Type B pancreatic cell (in vitro differentiated cells): Measurements from ENCODE around the gene USP37. TPM values are rescaled to one million over a fixed set of nuclear protein-coding genes. Genes with fewer than 3 reads are reported as not detected.

Source experiments
- DNase-seq: peaks from one replicate; pipeline ENCODE4 v3.0.0; 2021; ENCODE audit warnings: mixed read lengths; ENCODE audit not compliant: unreplicated experiment; ENCODE audit errors: extremely low spot score
- H3K27ac Mint-ChIP-seq: 2 replicates; pipeline ENCODE4 v1.8.0; 2021; ENCODE audit warnings: mild to moderate bottlenecking, mixed read lengths
- H3K27me3 Mint-ChIP-seq: 2 replicates; pipeline ENCODE4 v1.8.0; 2021; ENCODE audit warnings: mixed read lengths
- H3K36me3 Mint-ChIP-seq: 2 replicates; pipeline ENCODE4 v1.8.0; 2021; ENCODE audit warnings: mixed read lengths
- H3K4me1 Mint-ChIP-seq: one replicate; pipeline ENCODE4 v1.8.0; 2021; ENCODE audit warnings: mixed read lengths; ENCODE audit not compliant: unreplicated experiment
- H3K4me3 Mint-ChIP-seq: 2 replicates; pipeline ENCODE4 v1.8.0; 2021; ENCODE audit warnings: mild to moderate bottlenecking, mixed read lengths
- H3K9me3 Mint-ChIP-seq: 2 replicates; pipeline ENCODE4 v1.8.0; 2021; ENCODE audit warnings: mixed read lengths
- total RNA-seq: library from RNA; stranded (reverse); gene quantifications from 2 replicates; pipeline ENCODE4 v1.2.1, GENCODE V29; 2021; ENCODE audit warnings: low replicate concordance
- TF ChIP-seq, protein P1 (sequence below): fragments of 200-600 bp; sonication (generic); conservative IDR thresholded peaks from 2 replicates; pipeline ENCODE4 v1.5.0; 2021; ENCODE audit warnings: antibody characterized with exemption, mild to moderate bottlenecking

USP37 gene
- total RNA-seq, 1 donor from 2014 or later, result 22.9 TPM

DNA sequence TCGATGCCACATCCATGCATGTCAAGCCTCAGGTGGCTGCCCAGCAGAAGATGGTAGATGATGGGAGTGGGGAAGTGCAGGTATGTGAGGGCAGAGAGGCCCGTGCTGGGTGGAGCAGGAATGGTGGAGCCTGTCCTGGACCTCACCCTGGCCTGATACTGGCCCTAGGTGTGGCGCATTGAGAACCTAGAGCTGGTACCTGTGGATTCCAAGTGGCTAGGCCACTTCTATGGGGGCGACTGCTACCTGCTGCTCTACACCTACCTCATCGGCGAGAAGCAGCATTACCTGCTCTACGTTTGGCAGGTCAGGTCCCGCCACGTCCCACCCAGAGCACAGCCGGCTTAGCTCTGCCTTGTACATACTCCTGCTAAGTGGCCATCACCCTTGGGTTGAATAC lies 136.3 kb downstream of the USP37 start:
- no peak overlapping the region for H3K4me3 Mint-ChIP-seq
- H3K27me3 Mint-ChIP-seq, result no peaks in the 10 kb centered on the region
- DNase-seq, result no peak
- no peaks in the 10 kb centered on the region for H3K36me3 Mint-ChIP-seq
- TF ChIP-seq, protein P1, sequence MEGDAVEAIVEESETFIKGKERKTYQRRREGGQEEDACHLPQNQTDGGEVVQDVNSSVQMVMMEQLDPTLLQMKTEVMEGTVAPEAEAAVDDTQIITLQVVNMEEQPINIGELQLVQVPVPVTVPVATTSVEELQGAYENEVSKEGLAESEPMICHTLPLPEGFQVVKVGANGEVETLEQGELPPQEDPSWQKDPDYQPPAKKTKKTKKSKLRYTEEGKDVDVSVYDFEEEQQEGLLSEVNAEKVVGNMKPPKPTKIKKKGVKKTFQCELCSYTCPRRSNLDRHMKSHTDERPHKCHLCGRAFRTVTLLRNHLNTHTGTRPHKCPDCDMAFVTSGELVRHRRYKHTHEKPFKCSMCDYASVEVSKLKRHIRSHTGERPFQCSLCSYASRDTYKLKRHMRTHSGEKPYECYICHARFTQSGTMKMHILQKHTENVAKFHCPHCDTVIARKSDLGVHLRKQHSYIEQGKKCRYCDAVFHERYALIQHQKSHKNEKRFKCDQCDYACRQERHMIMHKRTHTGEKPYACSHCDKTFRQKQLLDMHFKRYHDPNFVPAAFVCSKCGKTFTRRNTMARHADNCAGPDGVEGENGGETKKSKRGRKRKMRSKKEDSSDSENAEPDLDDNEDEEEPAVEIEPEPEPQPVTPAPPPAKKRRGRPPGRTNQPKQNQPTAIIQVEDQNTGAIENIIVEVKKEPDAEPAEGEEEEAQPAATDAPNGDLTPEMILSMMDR, result no peak
- no peaks in the 10 kb centered on the region for H3K9me3 Mint-ChIP-seq
- H3K27ac Mint-ChIP-seq, result no peak overlapping the region
- H3K4me1 Mint-ChIP-seq, result no peaks in the 10 kb centered on the region

DNA sequence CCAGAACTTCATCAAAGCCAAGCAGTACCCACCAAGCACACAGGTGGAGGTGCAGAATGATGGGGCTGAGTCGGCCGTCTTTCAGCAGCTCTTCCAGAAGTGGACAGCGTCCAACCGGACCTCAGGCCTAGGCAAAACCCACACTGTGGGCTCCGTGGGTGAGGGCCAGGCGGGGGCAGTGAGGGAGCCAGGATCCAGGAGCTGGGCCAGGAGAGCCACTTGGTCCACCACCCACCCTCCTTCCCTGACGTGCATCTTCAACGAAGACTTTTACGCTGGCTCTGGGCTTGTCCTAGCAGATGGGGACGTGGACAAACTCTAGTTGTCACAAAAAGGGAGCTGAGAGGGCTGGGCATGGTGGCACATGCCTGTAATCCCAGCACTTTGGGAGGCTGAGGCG lies 137.4 kb downstream of the USP37 start:
- H3K36me3 Mint-ChIP-seq, result no peaks in the 10 kb centered on the region
- H3K4me3 Mint-ChIP-seq, result no peak overlapping the region
- TF ChIP-seq, protein P1, result no peak
- H3K27ac Mint-ChIP-seq, result no peak overlapping the region
- H3K27me3 Mint-ChIP-seq, result no peaks in the 10 kb centered on the region
- H3K9me3 Mint-ChIP-seq, result no peaks in the 10 kb centered on the region
- no peaks in the 10 kb centered on the region for H3K4me1 Mint-ChIP-seq
- DNase-seq, result no peak

DNA sequence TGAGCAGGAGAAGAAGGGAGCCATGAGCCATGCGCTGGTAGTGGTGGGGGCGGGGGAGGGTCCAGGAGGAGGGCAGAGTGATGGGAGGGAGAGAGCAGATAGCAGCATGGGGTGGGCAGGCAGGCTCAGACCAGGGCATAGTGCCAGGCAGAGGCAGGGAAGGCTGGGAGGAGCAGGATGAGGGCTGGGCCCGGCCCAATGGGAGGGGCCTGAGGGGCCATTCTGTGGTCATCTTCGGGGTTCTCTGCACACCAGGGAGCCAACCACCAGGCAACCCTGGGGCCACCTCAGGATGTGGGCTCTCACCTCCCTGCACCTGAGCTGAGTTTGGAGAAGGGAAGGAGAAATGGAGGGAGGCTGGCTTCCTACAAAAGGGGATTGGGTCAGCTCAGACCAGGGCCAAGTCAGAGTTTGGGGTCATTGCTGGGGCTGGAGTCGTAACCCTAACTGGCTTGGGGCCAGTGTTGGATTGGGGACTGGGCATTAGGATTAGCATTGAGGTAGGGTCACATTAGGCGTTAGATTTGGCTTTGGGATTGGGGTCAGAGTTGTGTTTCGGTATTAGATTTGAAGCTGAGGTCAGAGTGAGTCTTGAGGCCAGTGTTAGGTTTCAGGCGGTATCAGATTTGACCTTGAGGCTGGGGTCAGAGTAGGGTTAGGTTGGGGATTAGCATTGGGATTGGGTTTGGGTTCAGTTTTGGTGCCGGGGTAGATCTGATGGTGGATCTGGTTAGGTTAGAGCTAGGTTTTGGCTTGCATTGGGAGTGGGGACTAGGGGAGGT lies 138.0 kb downstream of the USP37 start:
- H3K9me3 Mint-ChIP-seq, result no peaks in the 10 kb centered on the region

DNA sequence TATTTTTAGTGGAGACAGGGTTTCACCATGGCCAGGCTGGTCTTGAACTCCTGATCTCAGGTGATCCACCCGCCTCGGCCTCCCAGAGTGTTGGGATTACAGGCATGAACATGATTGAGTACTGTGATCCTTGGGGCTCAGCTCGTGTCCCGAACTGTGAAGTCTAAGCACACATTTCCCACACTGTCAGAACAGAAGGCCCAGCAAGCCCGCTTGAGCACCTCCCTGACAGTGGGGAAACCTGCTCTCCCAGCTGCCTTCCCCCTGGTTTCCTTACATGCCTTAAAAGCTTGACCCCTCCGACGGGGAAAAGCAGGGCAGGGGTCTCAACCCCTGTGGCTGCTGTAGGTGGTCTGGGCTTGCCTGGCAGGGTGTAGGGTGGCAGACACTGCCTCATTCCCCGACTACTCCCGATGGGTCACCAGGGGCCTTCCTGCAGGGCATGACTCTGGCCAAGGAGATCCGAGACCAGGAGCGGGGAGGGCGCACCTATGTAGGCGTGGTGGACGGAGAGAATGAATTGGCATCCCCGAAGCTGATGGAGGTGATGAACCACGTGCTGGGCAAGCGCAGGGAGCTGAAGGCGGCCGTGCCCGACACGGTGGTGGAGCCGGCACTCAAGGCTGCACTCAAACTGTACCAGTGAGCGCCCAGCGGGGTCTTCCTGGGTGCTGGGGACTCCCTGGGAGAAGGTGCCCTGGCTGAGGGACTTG lies 139.1 kb downstream of the USP37 start:
- H3K4me1 Mint-ChIP-seq, result no peaks in the 10 kb centered on the region
- H3K27ac Mint-ChIP-seq, result no peak overlapping the region
- TF ChIP-seq, protein P1, result no peak
- no peaks in the 10 kb centered on the region for H3K27me3 Mint-ChIP-seq
- DNase-seq, result no peak
- H3K36me3 Mint-ChIP-seq, result no peaks in the 10 kb centered on the region
- no peaks in the 10 kb centered on the region for H3K9me3 Mint-ChIP-seq
- H3K4me3 Mint-ChIP-seq, result no peak overlapping the region

More for the DNA sequence above, 138.0 kb downstream of the USP37 start:
- no peak for DNase-seq
- no peaks in the 10 kb centered on the region for H3K36me3 Mint-ChIP-seq
- no peak overlapping the region for H3K4me3 Mint-ChIP-seq
- TF ChIP-seq, protein P1, result no peak
- H3K4me1 Mint-ChIP-seq, result no peaks in the 10 kb centered on the region
- H3K27me3 Mint-ChIP-seq, result no peaks in the 10 kb centered on the region
- no peak overlapping the region for H3K27ac Mint-ChIP-seq

DNA sequence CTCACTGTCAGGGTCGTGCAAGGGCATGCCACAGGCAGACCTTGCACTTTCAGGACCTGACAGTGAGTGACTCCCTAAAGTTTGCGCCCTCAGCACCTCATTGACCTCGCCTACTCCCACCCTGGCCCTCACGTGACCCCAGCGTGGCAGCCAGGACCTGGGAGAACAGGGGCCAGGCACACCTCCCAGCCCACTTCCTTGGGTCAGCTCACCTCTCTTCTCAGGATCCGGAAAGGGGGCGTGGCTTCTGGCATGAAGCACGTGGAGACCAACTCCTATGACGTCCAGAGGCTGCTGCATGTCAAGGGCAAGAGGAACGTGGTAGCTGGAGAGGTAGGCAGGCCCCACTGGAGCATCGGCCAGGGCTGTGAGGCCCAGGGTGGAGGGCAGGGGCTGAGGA lies 140.4 kb downstream of the USP37 start:
- Mint-ChIP-seq H3K9me3 (no peaks in the 10 kb centered on the region), H3K4me1 (no peaks in the 10 kb centered on the region), H3K4me3 (no peak overlapping the region), H3K27me3 (no peaks in the 10 kb centered on the region), H3K36me3 (no peaks in the 10 kb centered on the region), H3K27ac (no peak overlapping the region)
- TF ChIP-seq, protein P1, result no peak
- no peak for DNase-seq
